Activated CD4-positive, CD25-positive, alpha-beta regulatory T cell treated with anti-CD3 and anti-CD28 coated beads, Interleukin-2, amount 50 U/mL, for 16 hours (primary cell): ENCODE data around the gene DRD4.

Experiments used
- DNase-seq: peaks from one replicate; pipeline ENCODE4 v3.0.0-alpha.2; 2020; ENCODE audit warnings: low read depth, low spot score

DRD4 gene

DNA sequence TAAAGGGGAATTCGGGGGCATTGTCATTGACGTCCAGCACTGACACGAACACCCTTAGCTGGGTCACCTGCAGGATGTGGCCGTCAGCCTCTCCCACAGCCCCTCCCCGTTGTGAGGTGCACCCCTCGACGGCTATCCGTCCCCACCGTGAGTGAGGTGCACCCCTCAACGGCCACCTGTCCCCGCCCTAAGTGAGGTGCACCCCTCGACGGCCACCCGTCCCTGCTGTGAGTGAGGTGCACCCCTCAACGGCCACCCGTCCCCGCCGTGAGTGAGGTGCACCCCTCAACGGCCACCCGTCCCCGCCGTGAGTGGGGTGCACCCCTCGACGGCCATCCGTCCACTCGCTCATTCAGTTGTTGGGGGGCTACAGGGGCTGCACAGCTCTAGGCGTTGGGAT lies 15.2 kb upstream of the DRD4 start:
- DNase-seq: no peak

DNA sequence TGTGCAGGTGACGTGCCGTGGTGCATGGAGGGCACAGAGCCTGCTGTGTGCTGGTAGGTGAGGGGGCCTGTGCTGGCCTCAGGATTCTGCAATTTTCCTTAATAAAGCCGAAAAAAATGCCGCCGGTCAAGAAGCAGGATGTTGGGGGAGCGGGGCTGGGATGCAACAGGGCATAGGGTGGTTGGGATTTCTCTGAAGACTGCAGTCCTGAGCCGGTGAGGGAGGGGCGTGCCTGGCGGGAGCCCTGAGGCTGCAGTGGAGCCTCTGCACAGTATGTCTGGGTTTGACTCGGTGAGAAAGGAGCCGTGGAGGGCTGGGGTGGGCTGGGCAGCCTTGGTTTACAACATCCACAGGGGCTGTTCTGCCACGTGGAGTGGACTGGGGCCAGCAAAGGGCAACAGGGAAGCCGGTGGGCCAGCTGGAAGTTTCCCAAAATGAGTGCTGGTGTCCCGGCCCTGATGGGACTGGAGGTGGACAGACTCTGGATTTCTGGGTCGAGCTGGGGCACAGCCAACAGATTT lies 13.7 kb upstream of the DRD4 start:
- no peak for DNase-seq

DNA sequence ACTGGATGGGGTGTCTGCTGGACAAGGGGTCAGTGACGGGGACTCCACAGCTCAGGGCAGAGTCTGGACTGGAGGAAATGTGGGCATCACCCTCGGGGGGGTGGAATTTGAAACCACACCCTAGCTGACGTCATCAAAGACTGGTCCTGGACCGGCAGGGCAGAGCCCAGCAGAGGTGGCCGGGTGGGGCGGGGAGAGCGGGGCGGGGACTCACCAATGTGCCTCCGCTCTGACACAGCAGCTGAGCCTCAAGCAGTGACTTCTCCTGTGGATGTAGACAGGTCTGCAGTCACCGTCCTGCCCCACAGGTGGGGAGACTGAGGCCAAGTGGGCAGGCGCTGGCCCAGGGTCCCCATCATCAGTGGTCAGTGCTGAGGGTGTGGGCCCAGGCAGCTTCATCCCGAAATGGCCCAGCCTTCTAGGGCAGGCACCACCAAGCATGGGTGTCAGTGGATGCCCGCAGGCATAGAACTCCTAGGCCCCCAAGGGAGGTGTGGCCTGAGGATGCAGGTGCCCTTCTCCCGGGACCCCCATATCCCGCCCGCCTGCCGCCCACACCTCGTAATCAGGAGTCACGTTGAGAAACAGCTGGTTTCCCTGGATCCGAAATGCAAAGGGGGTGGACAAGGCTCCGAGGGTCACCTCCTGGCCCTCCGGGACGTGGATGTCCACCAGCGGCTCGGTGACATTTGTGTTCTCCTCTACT lies 12.9 kb upstream of the DRD4 start:
- DNase-seq: no peak

GRCh38 chr11:624705-625635 lies 12.1 kb upstream of the DRD4 start, which contains the start of gene CDHR5:
Gene CDHR5 (minus strand): TSS chr11:624955. CDS start chr11:624902, 53 bp downstream.
- no peak for DNase-seq

DNA sequence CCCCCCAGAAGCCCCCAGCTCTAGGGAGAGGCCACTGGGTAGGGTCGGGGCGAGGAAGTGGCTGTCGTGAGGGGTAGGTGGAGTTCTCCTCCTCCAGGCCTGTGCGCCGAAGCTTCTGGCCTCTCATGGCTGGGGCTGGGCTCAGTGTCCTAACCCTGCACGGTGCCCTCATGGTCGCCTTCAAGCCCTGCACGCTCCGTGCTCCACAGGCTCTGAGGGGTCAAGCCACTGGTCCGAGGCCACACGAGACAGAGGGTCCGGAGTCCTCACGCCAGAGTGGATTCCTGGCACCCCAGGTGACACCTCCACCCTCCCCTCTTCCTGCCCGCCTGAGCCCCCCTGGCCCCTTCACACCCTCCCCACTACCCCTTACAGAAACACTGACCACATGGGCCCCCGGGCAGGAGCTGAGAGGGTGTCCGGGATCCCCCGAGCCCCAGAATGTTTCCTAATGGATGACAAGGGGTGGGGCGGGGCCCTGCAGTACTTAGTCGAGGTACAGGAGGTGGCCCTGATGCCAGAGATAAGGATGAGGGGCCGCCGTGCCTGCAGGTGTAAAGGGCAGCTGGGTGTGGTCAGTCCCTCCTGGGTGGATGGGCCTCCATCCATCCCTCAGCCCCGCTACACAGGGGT lies 11.3 kb upstream of the DRD4 start:
- no peak for DNase-seq

- DNase-seq: no peak
These were observed 10.4 kb upstream of the DRD4 start, which contains the start of gene SCT for GRCh38 chr11:626475-627307. Gene SCT (minus strand): TSS chr11:627181. CDS start chr11:627143, 38 bp downstream.

DNA sequence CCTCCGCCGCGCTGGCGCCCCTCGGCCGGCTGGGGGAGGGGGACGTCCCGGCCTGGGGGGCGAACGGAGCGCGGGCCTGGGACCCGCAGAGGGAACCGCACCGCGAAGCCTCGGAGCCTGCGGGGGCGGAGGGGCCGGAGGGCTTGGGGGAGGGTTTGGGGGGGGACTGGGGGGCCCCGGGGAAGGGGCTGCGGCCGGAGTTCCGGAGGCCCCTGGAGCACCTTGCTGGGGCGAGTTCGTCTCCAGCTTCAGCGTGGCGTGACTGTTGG lies 9.8 kb upstream of the DRD4 start:
- no peak for DNase-seq

GRCh38 chr11:628056-628455 lies 9.0 kb upstream of the DRD4 start:
- no peak for DNase-seq

GRCh38 chr11:629237-629583 lies 7.9 kb upstream of the DRD4 start:
- no peak for DNase-seq

DNA sequence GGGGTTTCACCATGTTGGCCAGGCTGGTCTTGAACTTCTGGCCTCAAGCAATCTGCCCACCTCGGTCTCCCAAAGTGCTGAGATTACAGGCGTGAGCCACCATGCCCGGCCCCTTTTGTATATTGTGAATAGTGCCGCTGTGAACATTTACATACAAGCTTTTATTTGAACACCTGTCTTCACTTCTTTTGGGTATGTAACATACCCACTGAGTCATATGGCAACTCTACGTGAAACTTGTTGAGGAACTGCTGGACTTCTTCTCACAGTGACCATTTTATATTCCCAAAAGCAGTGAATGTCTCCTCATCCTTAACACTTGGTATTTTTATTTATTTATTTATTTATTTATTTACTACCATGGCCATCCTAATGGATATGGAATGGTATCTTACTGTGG lies 6.2 kb upstream of the DRD4 start:
- DNase-seq: no peak

- DNase-seq: no peak
These were observed 1.0 kb upstream of the DRD4 start for GRCh38 chr11:635945-636510.

- no peak for DNase-seq
These were observed 194 bp downstream of the DRD4 start for GRCh38 chr11:637333-637592.

DNA sequence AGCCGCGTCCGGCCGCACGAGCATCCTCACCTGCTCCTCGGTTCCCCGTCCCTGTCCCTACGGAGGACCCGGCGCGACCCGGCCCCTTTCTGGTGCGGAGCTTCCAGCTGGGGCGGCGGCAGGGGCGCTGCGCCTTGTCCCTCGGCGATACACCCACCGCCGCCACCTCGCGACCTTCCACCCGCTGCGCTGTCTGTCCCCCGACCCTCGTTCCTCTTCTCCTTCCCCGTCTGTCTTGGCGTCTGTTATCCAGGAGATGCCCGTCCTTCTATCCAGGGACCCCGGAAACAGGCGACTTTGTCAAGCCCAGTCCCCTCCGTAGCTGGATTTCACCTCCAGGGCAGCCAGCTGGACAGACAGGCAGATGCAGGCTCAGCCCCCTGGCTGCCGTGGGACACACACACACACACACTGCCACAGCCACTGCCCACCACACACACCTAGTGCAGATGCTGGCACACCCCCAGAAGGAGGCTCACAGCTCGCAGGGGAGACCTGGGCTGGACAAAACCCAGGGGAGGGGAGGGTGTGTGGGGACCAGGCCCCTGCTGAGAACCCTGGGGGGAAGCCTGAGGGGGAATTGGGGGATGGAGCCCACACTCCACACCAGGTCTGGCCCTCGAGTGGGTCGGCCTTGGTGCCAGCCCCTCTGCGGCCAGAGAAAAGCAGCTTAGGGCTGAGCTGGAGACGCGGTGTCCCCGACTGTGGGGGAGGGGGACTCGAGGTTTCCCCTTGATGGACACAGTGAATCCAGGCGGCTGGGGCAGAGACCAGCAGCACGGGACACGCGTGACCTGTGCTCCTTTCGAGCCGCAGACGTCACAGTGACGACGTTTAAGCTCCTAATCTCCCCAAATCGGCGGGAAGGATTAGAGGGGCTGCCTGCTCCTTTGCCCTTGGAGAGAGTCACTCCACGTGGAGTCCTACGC lies 788 bp downstream of the DRD4 start:
- no peak for DNase-seq

- DNase-seq: no peak
These were observed 1.7 kb downstream of the DRD4 start for GRCh38 chr11:638631-639331.

DNA sequence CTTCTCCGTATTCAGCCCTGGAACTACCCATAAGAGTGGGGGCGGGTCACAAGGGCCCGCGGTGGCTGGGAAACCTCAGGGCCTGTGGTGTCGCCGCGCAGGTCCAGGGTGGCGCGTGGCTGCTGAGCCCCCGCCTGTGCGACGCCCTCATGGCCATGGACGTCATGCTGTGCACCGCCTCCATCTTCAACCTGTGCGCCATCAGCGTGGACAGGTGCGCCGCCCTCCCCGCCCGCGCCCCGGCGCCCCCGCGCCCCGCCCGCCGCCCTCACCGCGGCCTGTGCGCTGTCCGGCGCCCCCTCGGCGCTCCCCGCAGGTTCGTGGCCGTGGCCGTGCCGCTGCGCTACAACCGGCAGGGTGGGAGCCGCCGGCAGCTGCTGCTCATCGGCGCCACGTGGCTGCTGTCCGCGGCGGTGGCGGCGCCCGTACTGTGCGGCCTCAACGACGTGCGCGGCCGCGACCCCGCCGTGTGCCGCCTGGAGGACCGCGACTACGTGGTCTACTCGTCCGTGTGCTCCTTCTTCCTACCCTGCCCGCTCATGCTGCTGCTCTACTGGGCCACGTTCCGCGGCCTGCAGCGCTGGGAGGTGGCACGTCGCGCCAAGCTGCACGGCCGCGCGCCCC lies 2.4 kb downstream of the DRD4 start:
- DNase-seq: no peak

DNA sequence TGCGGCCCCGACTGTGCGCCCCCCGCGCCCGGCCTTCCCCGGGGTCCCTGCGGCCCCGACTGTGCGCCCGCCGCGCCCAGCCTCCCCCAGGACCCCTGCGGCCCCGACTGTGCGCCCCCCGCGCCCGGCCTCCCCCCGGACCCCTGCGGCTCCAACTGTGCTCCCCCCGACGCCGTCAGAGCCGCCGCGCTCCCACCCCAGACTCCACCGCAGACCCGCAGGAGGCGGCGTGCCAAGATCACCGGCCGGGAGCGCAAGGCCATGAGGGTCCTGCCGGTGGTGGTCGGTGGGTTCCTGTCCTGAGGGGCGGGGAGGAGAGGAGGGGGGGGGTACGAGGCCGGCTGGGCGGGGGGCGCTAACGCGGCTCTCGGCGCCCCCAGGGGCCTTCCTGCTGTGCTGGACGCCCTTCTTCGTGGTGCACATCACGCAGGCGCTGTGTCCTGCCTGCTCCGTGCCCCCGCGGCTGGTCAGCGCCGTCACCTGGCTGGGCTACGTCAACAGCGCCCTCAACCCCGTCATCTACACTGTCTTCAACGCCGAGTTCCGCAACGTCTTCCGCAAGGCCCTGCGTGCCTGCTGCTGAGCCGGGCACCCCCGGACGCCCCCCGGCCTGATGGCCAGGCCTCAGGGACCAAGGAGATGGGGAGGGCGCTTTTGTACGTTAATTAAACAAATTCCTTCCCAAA lies 3.1 kb downstream of the DRD4 start:
- no peak for DNase-seq

DNA sequence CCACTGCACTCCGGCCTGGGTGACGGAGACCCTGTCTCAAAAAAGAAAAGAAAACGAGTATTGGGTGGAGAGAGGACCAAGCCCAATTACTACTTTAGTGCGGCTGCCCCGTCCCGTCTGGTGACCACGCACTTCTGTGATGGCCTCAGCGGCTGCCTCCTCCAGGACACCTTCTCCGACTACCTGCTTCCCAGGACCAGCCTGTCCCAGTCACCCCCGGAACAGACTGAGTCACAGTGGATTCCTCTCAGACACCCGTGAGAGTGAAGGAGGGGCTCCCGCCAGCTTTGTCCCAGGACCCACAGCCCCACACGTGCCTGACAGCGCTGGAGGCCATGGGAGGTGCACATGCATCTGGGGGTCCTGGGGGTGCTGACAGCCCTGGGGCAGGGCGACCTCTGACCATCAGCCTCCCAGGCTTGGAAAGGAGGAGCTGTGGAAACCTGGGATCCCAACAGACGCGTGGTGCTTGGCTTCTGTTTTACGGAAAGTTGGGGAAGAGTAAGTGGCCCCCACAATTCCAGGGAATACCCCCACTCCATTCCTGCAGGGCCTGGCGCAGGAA lies 4.8 kb downstream of the DRD4 start:
- no peak for DNase-seq

DNA sequence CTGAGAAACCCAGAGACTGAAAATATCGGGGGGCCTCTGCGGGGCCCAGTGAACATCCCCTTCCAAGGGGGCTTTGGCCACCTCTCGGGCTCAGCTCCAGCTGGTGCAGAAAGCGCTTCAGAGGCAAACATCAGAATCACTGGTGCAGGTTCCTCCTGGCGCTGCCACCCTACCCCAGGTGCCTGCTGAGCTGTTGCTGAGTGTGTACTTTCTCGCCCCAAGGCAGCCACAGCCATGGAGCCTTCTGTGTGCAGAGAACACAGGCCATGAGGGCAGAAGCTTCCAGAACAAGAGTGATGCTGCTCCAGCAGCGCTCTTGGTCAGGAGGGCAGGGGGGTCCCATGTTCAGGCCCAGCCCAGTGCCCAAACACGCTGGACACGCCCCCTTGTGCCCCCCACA lies 6.3 kb downstream of the DRD4 start:
- DNase-seq: no peak
